Loucy (cell line): ENCODE results near the gene SYNE3.

Source experiments
- EZH2phosphoT487 ChIP-seq: fragments of 200-600 bp; IDR thresholded peaks from 2 replicates; pipeline ENCODE4 v1.6.1; 2018; ENCODE audit warnings: antibody characterized with exemption, mild to moderate bottlenecking, moderate library complexity, borderline replicate concordance
- TF ChIP-seq, protein P1 (sequence below): fragments of 200-600 bp; sonication (generic); conservative IDR thresholded peaks from 2 replicates; pipeline ENCODE4 v1.5.1; 2014; ENCODE audit warnings: mild to moderate bottlenecking, antibody characterized with exemption, low read length

DNA sequence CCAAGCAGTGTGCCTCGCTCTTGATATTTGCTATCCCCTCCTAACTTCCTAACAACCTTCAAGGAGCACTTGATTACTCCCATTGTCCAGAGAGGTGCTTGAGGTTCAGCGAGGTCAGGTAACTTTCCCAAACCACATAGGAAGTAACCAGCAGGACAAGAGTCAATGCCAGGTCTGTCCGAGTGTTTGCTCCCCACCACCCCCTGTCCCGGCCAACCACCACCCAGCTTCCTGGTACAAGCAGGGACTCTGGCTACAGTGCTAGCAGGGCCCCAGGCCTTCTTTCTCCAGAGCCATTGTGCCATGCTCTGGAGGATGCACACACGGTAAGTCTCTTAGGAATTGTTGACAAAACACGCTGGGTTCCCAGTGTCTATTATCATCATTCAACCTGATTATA, 49.2 kb downstream of the SYNE3 start:
- TF ChIP-seq, protein P1, sequence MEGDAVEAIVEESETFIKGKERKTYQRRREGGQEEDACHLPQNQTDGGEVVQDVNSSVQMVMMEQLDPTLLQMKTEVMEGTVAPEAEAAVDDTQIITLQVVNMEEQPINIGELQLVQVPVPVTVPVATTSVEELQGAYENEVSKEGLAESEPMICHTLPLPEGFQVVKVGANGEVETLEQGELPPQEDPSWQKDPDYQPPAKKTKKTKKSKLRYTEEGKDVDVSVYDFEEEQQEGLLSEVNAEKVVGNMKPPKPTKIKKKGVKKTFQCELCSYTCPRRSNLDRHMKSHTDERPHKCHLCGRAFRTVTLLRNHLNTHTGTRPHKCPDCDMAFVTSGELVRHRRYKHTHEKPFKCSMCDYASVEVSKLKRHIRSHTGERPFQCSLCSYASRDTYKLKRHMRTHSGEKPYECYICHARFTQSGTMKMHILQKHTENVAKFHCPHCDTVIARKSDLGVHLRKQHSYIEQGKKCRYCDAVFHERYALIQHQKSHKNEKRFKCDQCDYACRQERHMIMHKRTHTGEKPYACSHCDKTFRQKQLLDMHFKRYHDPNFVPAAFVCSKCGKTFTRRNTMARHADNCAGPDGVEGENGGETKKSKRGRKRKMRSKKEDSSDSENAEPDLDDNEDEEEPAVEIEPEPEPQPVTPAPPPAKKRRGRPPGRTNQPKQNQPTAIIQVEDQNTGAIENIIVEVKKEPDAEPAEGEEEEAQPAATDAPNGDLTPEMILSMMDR = no peak
- TF ChIP-seq EZH2phosphoT487 = no peak
